ENCODE measurements around the gene DUSP19. TPM values are rescaled to one million over a fixed set of nuclear protein-coding genes. Genes with fewer than 3 reads are reported as not detected.

DUSP19 gene
- 3.0 and 4.1 TPM in 2 replicates for total RNA-seq

DNA sequence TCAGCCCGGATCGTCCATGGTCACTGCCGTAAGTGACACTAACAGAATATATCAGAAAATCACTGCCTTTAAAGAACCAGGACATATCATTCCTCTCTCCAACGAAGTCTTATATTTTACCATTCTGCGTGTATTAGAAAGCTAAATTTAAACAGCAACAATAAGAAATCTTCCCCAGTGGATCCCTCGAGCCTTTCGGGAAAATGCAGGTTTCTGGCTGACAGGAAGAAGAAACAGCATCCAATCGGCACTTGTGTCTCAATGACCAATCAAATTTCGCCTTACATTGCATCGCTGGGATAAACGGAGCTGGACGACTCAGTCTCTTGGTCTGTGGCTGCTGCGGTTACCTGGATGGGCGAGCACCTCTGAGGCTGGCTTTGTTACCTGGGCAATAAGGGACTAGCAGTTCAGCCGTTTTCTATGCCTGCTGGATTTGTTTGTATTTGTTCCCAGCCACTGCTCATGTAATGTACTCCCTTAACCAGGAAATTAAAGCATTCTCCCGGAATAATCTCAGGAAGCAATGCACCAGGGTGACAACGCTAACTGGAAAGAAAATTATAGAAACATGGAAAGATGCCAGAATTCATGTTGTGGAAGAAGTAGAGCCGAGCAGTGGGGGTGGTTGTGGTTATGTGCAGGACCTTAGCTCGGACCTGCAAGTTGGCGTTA lies at the start of gene DUSP19:
Gene DUSP19, plus strand, starts transcription at position 284 of the 675 bp plus-strand sequence. Its CDS starts 187 bp downstream, at position 471.

GRCh38 chr2:183038341-183039300 lies 39.9 kb upstream of the DUSP19 start, which contains the start of gene NCKAP1:
TSS of gene NCKAP1 (minus strand) at chr2:183038457. CDS start at chr2:183038099, 358 bp downstream.

DNA sequence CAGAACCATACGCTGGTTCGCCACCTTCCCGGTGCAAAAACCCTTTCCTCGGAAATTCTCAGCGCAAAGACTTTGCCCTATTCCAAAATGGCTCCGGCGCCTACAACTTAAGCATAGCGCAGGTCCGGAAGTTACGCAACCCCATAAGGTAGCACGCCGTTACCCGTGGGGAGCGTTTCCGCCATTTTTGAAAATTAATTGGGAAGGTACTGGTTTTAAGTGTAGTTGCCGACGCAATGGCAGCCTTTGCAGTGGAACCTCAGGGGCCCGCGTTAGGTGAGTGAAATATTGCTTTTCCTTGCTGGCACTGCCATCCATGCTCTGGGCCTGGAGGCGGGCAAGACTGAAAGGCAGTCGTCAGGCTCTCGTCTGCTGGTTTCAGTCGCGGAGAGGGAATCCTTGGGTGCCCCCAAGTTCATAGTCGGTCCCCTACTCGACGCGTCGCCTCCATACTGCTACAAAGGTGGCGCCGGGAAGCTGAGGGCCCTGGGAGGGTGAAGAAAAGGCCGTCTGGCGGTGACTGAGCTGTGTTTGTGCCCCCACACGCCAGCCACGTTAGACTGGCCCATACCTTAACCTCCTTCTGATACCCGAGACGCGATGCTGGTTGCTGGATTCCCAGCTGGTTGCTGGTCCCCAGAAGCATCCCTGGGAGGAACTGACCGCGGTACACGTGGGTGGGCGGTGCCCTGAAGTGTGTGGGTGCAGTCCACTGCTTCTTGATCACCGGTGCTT lies 45.8 kb downstream of the DUSP19 start, which contains the start of gene NUP35:
Gene NUP35, plus strand, starts transcription at position 222 of the 735 bp plus-strand sequence. Its CDS starts 15 bp downstream, at position 237.

Other genes starting within 250 kb of the DUSP19 start
- 0.17 and 0.32 TPM in 2 replicates for gene FRZB, start 212.1 kb upstream of the DUSP19 start, total RNA-seq
- 66.2 and 118 TPM in 2 replicates for gene NCKAP1, start 40.3 kb upstream of the DUSP19 start, total RNA-seq
- 3.8 and 5.2 TPM in 2 replicates for gene NUP35, start 45.7 kb downstream of the DUSP19 start, total RNA-seq

All from bronchial smooth muscle cell (primary cell).